ENCODE results near the gene EIF4G3. TPM values are rescaled to one million over a fixed set of nuclear protein-coding genes. Genes with fewer than 3 reads are reported as not detected.

Gene EIF4G3
- total and polyA plus RNA-seq, 9 of the 15 experiments (the other 6 are each of a cell fraction or from before 2014, with no cell fraction given) = 6.7 to 40.5 (median 32.1) TPM

GRCh38 chr1:21018673-21019072 is 158.0 kb downstream of the EIF4G3 start:
- ChIA-PET CTCF (ENCODE audit: low intra/inter-chr PET ratio) (no interaction called here), POLR2A (interaction anchor here (0.6 to 1.4 kb wide), 3 partner anchors 28 to 835 kb away, joined by 3 to 4 read pairs (median 4); no protein-coding TSS in a partner anchor)
- H2AFZ ChIP-seq (ENCODE audit: low read depth, low read length) = no peak overlapping the region
- H3K27ac ChIP-seq (ENCODE audit: extremely low read depth, low read depth, low read length) = no peak overlapping the region
- no peaks in the 10 kb centered on the region for H3K36me3 ChIP-seq (ENCODE audit: control insufficient read depth, insufficient read depth, low read length)
- H3K4me2 ChIP-seq (ENCODE audit: insufficient read depth, low read length) = no peak overlapping the region
- intact Hi-C loops (cut with micrococcal nuclease) (no loop called here), in situ Hi-C loops (cut with MboI) (no loop called here)
- H3K4me1 ChIP-seq (replicated peaks in 1 of 2; ENCODE audit: control insufficient read depth in 2 of 2, insufficient read depth in 2 of 2, low read length in 2 of 2) = peaks cover 10 to 28% of the 10 kb centered on the region in 2 experiments; a peak in 4 of 5 replicates
- H4K20me1 ChIP-seq (replicated peaks; ENCODE audit: control insufficient read depth, insufficient read depth, low read length) = no peaks in the 10 kb centered on the region
- no peak for ATAC-seq
- no peaks in the 10 kb centered on the region for H3K9me1 ChIP-seq (ENCODE audit: control insufficient read depth, insufficient read depth, low read length)
- no peak overlapping the region for H3K4me3 ChIP-seq
- FAIRE-seq = no peak
- no peaks in the 10 kb centered on the region for H3K27me3 ChIP-seq (ENCODE audit: control insufficient read depth in 2 of 2, insufficient read depth in 2 of 2, low read length in 2 of 2)
- peaks cover 23% of the 10 kb centered on the region for H3K79me2 ChIP-seq (ENCODE audit: control insufficient read depth, insufficient read depth, low read length)
- no peak for DNase-seq (ENCODE audit: extremely low read depth in 1 of 4, low spot score in 3 of 4)
- BruUV-seq (replicated peaks) = no TSS peak
- H3K9ac ChIP-seq (ENCODE audit: insufficient read depth in 1 of 2, low read depth in 2 of 2, low read length in 2 of 2) = no peak overlapping the region
- H3K9me3 ChIP-seq (replicated peaks; ENCODE audit: control insufficient read depth, insufficient read depth, low read depth, low read length) = no peaks in the 10 kb centered on the region
- peak; percentile 33 for TF ChIP-seq TFE3 (CRISPR knock-in tag; IDR thresholded peaks at IDR 0.05)
- TF ChIP-seq HNRNPUL1 (IDR thresholded peaks at IDR 0.05; ENCODE audit: low read length) = no peak
- TF ChIP-seq DPF2 (IDR thresholded peaks at IDR 0.05) = no peak
- TF ChIP-seq ATF7 (IDR thresholded peaks at IDR 0.05) = no peak
- TF ChIP-seq CBX3 (IDR thresholded peaks at IDR 0.05; ENCODE audit: borderline replicate concordance in 1 of 2, low read length in 2 of 2) = peak in 1 of 2 experiments; percentile 52; a peak in 1 of 3 replicates
- TF ChIP-seq, protein P1, sequence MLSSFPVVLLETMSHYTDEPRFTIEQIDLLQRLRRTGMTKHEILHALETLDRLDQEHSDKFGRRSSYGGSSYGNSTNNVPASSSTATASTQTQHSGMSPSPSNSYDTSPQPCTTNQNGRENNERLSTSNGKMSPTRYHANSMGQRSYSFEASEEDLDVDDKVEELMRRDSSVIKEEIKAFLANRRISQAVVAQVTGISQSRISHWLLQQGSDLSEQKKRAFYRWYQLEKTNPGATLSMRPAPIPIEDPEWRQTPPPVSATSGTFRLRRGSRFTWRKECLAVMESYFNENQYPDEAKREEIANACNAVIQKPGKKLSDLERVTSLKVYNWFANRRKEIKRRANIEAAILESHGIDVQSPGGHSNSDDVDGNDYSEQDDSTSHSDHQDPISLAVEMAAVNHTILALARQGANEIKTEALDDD (IDR thresholded peaks at IDR 0.05) = no peak
- TF ChIP-seq TRIM24 (IDR thresholded peaks at IDR 0.05) = peak; percentile 56 to 75; a peak in 3 of 4 replicates
- no peak for TF ChIP-seq ZEB2 (IDR thresholded peaks at IDR 0.05)
- TF ChIP-seq ZNF140 (CRISPR knock-in tag; IDR thresholded peaks at IDR 0.05) = no peak
- TF ChIP-seq FUS (optimal IDR thresholded peaks at IDR 0.05; ENCODE audit: low read depth, low read length) = no peak
- peak; percentile 58 for TF ChIP-seq ZNF316 (IDR thresholded peaks at IDR 0.05)
- no peak for TF ChIP-seq KLF10 (CRISPR knock-in tag; IDR thresholded peaks at IDR 0.05)
- TF ChIP-seq HNRNPLL (IDR thresholded peaks at IDR 0.05; ENCODE audit: low read depth, low read length, poor library complexity, severe bottlenecking) = no peak
- no peak for TF ChIP-seq NFXL1 (CRISPR knock-in tag; IDR thresholded peaks at IDR 0.05)
- TF ChIP-seq FOXP4 (CRISPR knock-in tag; IDR thresholded peaks at IDR 0.05; ENCODE audit: borderline replicate concordance) = no peak
- TF ChIP-seq NCOA6 (IDR thresholded peaks at IDR 0.05) = no peak
- TF ChIP-seq ZNF436 (CRISPR knock-in tag; IDR thresholded peaks at IDR 0.05) = no peak
- TF ChIP-seq SETDB1 (IDR thresholded peaks at IDR 0.05; ENCODE audit: low read length) = no peak
- no peak for TF ChIP-seq NKRF (IDR thresholded peaks at IDR 0.05; ENCODE audit: borderline replicate concordance)
- TF ChIP-seq ZNF3 (CRISPR knock-in tag; IDR thresholded peaks at IDR 0.05) = no peak
- TF ChIP-seq C11orf30 (IDR thresholded peaks at IDR 0.05; ENCODE audit: low read depth) = no peak

Measured in K562 (cell line).